Lower leg skin (tissue), 3 donors: ENCODE results near the gene KIF17.

Experiments used
- POLR2A ChIP-seq, 2 donors: fragments of 450-650 bp; IDR thresholded peaks; one replicate each; pipeline ENCODE4 v1.6.1; 2016 to 2017; ENCODE audit warnings: antibody characterized with exemption in 2 of 2, mild to moderate bottlenecking in 1 of 2, moderate library complexity in 1 of 2
- TF ChIP-seq, protein P1 (sequence below), 3 donors: fragments of 450-650 bp; IDR thresholded peaks; one replicate each; pipeline ENCODE4 v1.5.1; 2016; ENCODE audit warnings: antibody characterized with exemption in 3 of 3, mild to moderate bottlenecking in 3 of 3, moderate library complexity in 2 of 3

DNA sequence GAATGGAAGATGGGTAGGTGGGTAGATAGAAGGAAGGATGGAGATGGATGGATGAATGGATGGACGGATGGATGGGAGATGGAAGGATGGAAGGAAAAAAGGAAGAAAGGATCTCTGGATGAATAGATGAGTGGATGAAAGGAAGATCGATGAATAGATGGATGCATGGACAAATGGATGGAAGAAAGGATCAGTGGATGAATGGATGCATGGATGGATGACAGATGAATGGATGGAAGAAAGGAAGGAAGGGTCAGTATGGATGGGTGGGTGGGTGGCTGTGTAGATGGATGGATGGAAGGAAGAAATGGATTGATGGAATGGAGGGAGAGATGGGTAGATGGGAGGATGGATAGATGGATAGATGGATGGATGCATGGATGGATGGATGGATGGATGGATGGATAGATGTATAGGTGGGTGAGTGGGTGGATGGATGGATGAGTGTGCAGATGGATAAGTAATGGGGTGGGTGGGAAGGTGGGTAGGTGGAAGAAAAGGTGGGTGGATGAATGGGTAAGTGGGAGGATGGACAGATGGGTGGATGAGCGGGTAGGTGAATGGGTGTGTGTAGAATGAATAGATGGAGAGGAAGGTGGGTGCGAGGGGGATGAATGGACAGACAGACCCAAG is 14.6 kb downstream of the KIF17 start:
- TF ChIP-seq, protein P1, sequence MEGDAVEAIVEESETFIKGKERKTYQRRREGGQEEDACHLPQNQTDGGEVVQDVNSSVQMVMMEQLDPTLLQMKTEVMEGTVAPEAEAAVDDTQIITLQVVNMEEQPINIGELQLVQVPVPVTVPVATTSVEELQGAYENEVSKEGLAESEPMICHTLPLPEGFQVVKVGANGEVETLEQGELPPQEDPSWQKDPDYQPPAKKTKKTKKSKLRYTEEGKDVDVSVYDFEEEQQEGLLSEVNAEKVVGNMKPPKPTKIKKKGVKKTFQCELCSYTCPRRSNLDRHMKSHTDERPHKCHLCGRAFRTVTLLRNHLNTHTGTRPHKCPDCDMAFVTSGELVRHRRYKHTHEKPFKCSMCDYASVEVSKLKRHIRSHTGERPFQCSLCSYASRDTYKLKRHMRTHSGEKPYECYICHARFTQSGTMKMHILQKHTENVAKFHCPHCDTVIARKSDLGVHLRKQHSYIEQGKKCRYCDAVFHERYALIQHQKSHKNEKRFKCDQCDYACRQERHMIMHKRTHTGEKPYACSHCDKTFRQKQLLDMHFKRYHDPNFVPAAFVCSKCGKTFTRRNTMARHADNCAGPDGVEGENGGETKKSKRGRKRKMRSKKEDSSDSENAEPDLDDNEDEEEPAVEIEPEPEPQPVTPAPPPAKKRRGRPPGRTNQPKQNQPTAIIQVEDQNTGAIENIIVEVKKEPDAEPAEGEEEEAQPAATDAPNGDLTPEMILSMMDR (IDR thresholded peaks at IDR 0.05), result no peak
- TF ChIP-seq POLR2A (IDR thresholded peaks at IDR 0.05), result no peak
